PC-9 (cell line): ENCODE data around the gene GSC. TPM values are rescaled to one million over a fixed set of nuclear protein-coding genes. Genes with fewer than 3 reads are reported as not detected.
"Not testable (repeated sequence)": the region's sequence is repeated elsewhere in the genome, so short reads cannot be mapped to it uniquely, and the experiment has no call there.

Experiments used
- BruUV-seq: library from RNA; stranded (reverse); fragments of 400-500 nt; replicated peaks from 2 replicates; lab custom pipeline; 2021; lab: Mats Ljungman, UMichigan
- CTCF ChIA-PET: fragments of 300-600 bp; sonication (Branson Sonifier 250); formaldehyde crosslinking; loops from one replicate; lab custom pipeline; 2022; ENCODE audit warnings: antibody characterized with exemption; lab: Charles Lee
- POLR2A ChIA-PET: fragments of 300-600 bp; sonication (Branson Sonifier 250); formaldehyde crosslinking; loops from one replicate; lab custom pipeline; 2022; ENCODE audit warnings: antibody characterized with exemption; ENCODE audit not compliant: unreplicated experiment; lab: Charles Lee
- DNase-seq, 2 experiments: peaks; one replicate each; pipeline versions ENCODE4 v3.0.0 to v3.0.0-alpha.2; 2015 to 2022; ENCODE audit warnings: mixed read lengths in 1 of 2
- H2AFZ ChIP-seq: fragments of 200-600 bp; sonication (generic); 2 replicates; pipeline ENCODE4 v1.8.1; 2017; ENCODE audit warnings: antibody characterized with exemption
- H3F3A ChIP-seq: fragments of 200-600 bp; sonication (generic); 2 replicates; pipeline ENCODE4 v1.8.1; 2017; ENCODE audit warnings: antibody characterized with exemption, mild to moderate bottlenecking, low read depth; ENCODE audit not compliant: insufficient read depth
- H3K27ac ChIP-seq: fragments of 200-600 bp; sonication (generic); 2 replicates; pipeline ENCODE4 v1.6.1; 2016; ENCODE audit warnings: mixed run types
- H3K27me3 ChIP-seq: fragments of 200-600 bp; sonication (generic); 2 replicates; pipeline ENCODE4 v1.6.1; 2016; ENCODE audit warnings: low read depth, mixed run types; ENCODE audit not compliant: insufficient read depth
- H3K36me3 ChIP-seq: fragments of 200-600 bp; sonication (generic); 2 replicates; pipeline ENCODE4 v1.6.1; 2016; ENCODE audit warnings: low read depth, mixed run types
- H3K4me1 ChIP-seq: fragments of 200-600 bp; sonication (generic); replicated peaks from 2 replicates; pipeline ENCODE4 v1.6.1; 2016; ENCODE audit warnings: mixed run types; ENCODE audit not compliant: insufficient read depth
- H3K4me2 ChIP-seq: fragments of 200-600 bp; sonication (generic); 2 replicates; pipeline ENCODE4 v1.6.1; 2017; ENCODE audit warnings: mixed run types
- H3K4me3 ChIP-seq: fragments of 200-600 bp; sonication (generic); 2 replicates; pipeline ENCODE4 v1.6.1; 2016; ENCODE audit warnings: mixed run types
- H3K79me2 ChIP-seq: fragments of 200-600 bp; sonication (generic); 2 replicates; pipeline ENCODE4 v1.6.1; 2017; ENCODE audit warnings: low read depth, mixed run types
- H3K9me2 ChIP-seq: fragments of 200-600 bp; sonication (generic); 2 replicates; pipeline ENCODE4 v1.8.1; 2017; ENCODE audit warnings: mild to moderate bottlenecking; ENCODE audit not compliant: insufficient read depth
- H3K9me3 ChIP-seq: fragments of 200-600 bp; sonication (generic); 2 replicates; pipeline ENCODE4 v1.8.1; 2016; ENCODE audit warnings: low read depth; ENCODE audit not compliant: insufficient read depth
- H4K20me1 ChIP-seq: fragments of 200-600 bp; sonication (generic); 2 replicates; pipeline ENCODE4 v1.8.1; 2017; ENCODE audit not compliant: insufficient read depth
- CTCF ChIP-seq: fragments of 200-600 bp; sonication (generic); conservative IDR thresholded peaks from 2 replicates; pipeline ENCODE4 v1.6.1; 2017; ENCODE audit warnings: mixed run types, antibody characterized with exemption, mild to moderate bottlenecking, moderate library complexity
- EZH2 ChIP-seq: fragments of 200-600 bp; sonication (generic); IDR thresholded peaks from 2 replicates; pipeline ENCODE4 v1.8.0; 2017; ENCODE audit warnings: antibody characterized with exemption, low read depth
- intact Hi-C: fragments of 100-400 bp; cut with micrococcal nuclease; formaldehyde crosslinking; loops from one replicate; pipeline ENCODE4 v1.10.0; 2022; ENCODE audit not compliant: unreplicated experiment
- total RNA-seq: library from RNA; stranded (reverse); gene quantifications from 2 replicates; pipeline ENCODE4 v1.2.3, GENCODE V29; 2021

GSC gene
- total RNA-seq, 1 experiment from 2014 or later = not detected

DNA sequence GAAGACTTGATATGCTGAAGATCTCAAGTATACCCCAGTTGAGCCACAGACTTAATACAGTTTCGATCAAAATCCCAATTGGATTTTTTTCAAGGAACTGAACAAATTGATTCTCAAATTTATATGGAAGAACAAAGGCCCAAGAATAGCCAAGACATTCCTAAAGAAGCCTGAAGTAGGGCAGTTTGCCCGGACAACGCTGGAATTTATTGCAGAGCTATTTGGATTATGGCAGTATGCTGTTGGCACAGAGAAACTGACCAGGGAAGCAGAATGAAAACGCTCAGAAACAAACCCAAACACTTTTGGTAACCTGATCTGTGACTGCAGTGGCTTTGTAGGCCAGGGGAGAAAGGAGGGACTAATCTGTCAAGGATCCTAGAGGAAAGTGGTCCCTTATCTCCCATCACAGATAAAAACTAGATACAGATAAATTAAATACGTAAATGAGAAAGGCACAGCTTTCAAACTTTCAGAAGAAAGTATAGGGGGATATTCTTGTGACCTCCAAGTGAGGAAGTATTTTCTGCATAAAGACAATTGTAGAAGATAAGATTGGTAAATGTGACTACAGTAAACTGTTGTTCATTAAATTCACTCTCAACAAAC lies 35.9 kb upstream of the GSC start:
- H3K27ac ChIP-seq = no peak overlapping the region
- TF ChIP-seq EZH2 (no peak), CTCF (no peak)
- no peaks in the 10 kb centered on the region for H4K20me1 ChIP-seq
- CTCF ChIA-PET = no interaction called here
- no peak for DNase-seq
- H3K4me1 ChIP-seq = no peaks in the 10 kb centered on the region
- no peak overlapping the region for H2AFZ ChIP-seq
- H3K4me2 ChIP-seq = no peak overlapping the region
- no peaks in the 10 kb centered on the region for H3K9me2 ChIP-seq
- no peaks in the 10 kb centered on the region for H3K79me2 ChIP-seq
- no peak overlapping the region for H3K4me3 ChIP-seq
- POLR2A ChIA-PET = no interaction called here
- H3K27me3 ChIP-seq = peaks cover 9% of the 10 kb centered on the region
- intact Hi-C loops = no loop called here
- H3K36me3 ChIP-seq = no peaks in the 10 kb centered on the region
- BruUV-seq = no TSS peak
- H3F3A ChIP-seq = no peaks in the 10 kb centered on the region
- H3K9me3 ChIP-seq = no peaks in the 10 kb centered on the region

GRCh38 chr14:94801225-94801624 lies 31.3 kb upstream of the GSC start:
- Histone ChIP-seq H3K4me1 (no peaks in the 10 kb centered on the region), H3K27me3 (no peaks in the 10 kb centered on the region; the same call in none of the 2 replicates), H3K9me3 (no peaks in the 10 kb centered on the region), H3K27ac (no peak overlapping the region), H3K4me3 (no peak overlapping the region), H3F3A (no peaks in the 10 kb centered on the region), H3K79me2 (no peaks in the 10 kb centered on the region), H4K20me1 (no peaks in the 10 kb centered on the region), H3K36me3 (no peaks in the 10 kb centered on the region), H2AFZ (no peak overlapping the region), H3K9me2 (no peaks in the 10 kb centered on the region), H3K4me2 (no peak overlapping the region)
- intact Hi-C loops = no loop called here
- no TSS peak for BruUV-seq
- no peak for TF ChIP-seq EZH2
- no peak for TF ChIP-seq CTCF
- CTCF ChIA-PET = no interaction called here
- POLR2A ChIA-PET = interaction anchor here (0.5 kb wide), 1 partner anchor 479 kb away, joined by 11 read pairs; no protein-coding TSS in a partner anchor
- no peak for DNase-seq

DNA sequence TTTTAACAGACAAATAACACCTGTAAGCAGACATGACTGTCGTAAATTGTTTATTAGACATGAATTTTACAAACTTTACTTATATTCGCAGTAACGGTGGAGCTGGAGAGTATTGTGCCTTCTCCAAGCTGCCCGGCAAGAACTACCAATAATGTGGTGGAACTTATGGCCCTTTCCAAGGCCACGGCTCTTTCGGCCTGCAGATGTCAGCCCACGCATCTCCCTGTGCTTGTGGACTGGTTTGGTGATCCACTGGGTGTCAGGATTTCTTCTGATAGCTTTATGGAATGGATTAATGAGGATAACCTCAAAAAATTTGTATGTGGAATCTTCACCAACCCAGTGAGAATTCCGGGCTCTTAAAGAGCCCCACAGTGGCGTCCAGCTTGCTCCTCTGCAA lies 30.9 kb upstream of the GSC start:
- H3K36me3 ChIP-seq, H3K4me3 ChIP-seq, H4K20me1 ChIP-seq, H2AFZ ChIP-seq, H3K27me3 ChIP-seq, POLR2A ChIA-PET, H3K4me2 ChIP-seq, H3K27ac ChIP-seq, DNase-seq, BruUV-seq, H3K79me2 ChIP-seq, H3F3A ChIP-seq, H3K4me1 ChIP-seq, CTCF ChIA-PET, H3K9me2 ChIP-seq, intact Hi-C loops, H3K9me3 ChIP-seq: not testable (repeated sequence)

DNA sequence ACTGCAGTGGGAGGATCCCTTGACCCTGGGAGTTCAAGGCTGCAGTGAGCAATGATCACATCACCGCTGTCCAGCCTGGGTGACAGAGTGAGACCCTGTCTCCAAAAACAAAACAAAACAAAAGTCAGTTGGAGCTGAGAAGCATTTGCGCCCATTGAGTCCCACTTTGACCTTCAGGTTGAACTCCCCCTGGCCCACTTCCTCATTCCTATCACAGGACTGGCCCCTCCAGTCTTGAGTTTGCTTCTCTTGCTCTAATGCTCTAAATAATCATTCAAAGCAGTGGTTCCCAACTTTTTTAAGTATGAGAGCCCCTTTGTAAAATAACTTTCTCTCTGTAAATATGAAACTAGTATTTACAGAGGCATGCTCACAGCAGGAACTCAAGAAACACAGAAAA lies 28.0 kb upstream of the GSC start:
- no peak overlapping the region for H3K4me3 ChIP-seq
- intact Hi-C loops = no loop called here
- H3K4me1 ChIP-seq = no peaks in the 10 kb centered on the region
- TF ChIP-seq EZH2 = no peak
- no peak for TF ChIP-seq CTCF
- POLR2A ChIA-PET = no interaction called here
- no peaks in the 10 kb centered on the region for H4K20me1 ChIP-seq
- no peak overlapping the region for H3K4me2 ChIP-seq
- H3K36me3 ChIP-seq = no peaks in the 10 kb centered on the region
- no peaks in the 10 kb centered on the region for H3K9me3 ChIP-seq
- H3K9me2 ChIP-seq = no peaks in the 10 kb centered on the region
- H3K27ac ChIP-seq = no peak overlapping the region
- no peak for DNase-seq
- no peaks in the 10 kb centered on the region for H3F3A ChIP-seq
- no peaks in the 10 kb centered on the region for H3K79me2 ChIP-seq
- H3K27me3 ChIP-seq = peaks cover 3% of the 10 kb centered on the region
- CTCF ChIA-PET = no interaction called here
- no TSS peak for BruUV-seq
- H2AFZ ChIP-seq = no peak overlapping the region
